SH-SY5Y (cell line): ENCODE data around the gene CD83.

Experiments used
- GATA2 ChIP-seq: IDR thresholded peaks from 2 replicates; pipeline ENCODE4 v1.6.1; 2011; ENCODE audit warnings: mild to moderate bottlenecking, low read depth, low read length
- GATA3 ChIP-seq: IDR thresholded peaks from 2 replicates; pipeline ENCODE4 v1.6.1; 2011; ENCODE audit warnings: low read depth, mild to moderate bottlenecking, low read length, moderate library complexity

CD83 gene

DNA sequence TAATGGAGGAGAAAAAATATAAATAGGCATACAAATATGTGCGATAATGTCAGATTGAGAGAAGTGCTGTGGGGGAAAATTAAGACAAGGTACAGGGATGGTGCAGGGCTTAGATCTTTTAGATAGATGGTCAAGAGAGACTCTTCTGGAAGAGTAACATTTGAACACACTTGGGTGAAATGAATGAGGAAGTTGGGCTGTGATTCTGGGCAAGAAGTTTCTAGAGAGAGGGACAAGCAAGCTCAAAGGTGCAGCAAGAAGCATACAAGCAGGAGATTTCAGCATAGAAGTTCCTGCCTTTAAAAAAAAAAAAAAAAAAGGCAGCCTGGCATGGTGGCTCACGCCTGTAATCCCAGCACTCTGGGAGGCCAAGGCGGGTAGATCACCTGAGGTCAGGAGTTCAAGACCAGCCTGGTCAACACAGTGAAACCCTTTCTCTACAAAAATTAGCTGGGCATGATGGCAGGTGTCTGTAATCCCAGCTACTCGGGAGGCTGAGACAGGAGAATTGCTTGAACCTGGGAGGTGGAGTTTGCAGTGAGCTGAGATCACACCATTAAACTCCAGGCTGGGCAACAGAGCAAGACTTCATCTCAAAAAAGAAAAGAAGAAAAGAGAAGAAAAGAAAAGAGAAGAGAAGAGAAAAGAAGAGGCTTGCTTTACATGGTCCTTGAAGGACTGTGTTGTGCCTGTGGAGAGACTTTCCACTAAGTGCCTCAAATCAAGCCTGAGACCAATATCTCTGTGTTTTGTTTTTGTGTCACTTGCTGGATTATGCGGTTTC, 9.7 kb upstream of the CD83 start:
- TF ChIP-seq GATA3 (no peak), GATA2 (no peak)

DNA sequence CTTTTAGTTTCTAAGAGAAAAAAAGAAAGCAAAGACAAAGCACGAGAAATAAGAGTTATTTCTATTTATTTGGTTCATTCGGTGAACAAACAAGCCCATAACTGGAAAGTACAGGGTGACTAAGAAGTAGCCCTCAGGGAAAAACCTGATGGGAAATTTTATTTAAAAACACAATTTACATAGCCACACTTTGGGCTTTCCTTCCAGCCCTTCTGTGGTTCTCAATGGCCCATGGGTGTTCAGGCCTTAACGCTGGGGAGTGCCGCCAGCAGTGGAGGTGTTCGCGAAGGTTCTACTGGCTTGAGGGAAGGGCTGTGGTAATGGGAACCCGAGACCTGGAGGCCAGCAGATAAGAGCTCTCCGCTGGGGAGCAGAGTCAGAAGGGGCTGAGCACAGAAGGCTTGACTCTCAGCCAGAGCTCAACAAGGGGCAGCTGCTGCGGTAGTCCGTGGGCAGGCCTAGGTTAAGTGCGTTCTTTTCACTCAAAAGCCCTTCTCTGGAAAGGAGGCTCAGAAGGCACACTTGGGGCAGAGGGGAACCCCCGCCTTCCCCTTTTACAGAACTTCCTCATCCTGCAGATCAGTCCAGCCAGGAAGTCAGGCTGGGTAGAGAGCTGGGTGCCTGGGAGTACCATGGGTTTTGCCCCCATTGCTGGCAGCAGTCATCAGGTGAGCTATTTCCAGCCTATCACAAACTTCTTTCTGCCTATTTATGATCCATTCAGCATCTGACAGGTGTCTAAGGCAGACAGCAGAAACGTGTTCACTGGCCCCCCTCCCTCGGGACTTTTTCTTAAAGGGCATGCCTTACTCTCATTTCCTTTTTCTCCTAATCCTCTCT, 8.8 kb upstream of the CD83 start:
- TF ChIP-seq GATA3 (no peak), GATA2 (no peak)

DNA sequence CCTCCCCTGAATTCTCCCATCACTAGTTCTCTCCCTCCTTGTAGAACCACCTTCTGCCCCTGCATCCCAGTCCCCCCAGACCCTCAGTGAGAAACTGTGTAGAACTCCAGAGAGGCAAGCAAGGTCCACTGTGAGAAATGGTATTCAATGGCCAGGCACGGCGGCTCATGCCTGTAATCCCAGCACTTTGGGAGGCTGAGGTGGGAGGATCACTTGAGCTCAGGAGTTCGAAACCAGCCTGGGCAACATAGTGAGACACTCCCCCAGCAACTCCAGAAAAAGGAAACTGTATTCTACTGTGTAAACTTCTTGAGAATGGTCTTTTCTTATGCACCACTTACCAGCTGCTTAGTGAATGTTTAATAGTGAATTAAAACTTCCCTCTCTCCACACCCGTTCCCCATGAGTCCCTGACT, 8.2 kb upstream of the CD83 start:
- no peak for TF ChIP-seq GATA2
- TF ChIP-seq GATA3 = no peak

DNA sequence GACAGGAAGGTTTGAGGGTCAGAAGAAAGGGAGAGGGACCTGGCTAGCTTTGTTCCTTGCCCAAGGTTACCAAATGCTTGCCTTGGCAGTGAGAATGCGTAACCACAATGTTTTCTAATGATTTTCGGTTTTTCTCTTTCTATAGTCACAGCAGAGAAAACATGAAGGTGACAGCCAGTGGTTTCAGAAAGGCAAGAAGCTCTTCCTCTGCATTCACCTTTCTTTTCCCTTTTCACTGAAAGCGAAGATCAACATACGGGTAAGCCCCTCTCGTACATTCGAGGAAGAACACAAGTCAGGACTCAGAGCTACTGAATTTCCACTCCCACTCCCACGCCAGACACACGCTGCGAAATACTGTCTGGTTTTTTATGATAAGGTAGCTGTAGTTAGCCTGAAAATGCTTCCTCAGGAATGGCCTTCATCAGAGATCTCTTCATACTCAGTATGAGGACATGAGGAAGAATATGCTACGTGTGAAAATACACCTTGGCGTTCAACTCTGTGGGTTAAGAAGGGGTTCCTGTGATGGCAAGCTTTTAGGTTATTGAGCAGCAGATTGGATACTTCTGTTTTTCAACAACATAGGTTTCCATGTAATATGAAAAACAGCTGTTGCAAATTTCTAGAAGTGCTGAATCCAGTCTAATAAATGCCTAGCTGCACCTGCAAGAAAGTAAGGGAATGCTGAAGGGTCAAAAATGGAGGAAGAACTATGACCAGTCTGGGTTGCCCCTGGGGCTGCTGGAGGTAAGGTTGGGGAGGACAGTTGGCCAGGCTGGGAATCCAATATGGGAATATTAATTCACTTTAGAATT, 7.4 kb upstream of the CD83 start:
- no peak for TF ChIP-seq GATA2
- no peak for TF ChIP-seq GATA3

DNA sequence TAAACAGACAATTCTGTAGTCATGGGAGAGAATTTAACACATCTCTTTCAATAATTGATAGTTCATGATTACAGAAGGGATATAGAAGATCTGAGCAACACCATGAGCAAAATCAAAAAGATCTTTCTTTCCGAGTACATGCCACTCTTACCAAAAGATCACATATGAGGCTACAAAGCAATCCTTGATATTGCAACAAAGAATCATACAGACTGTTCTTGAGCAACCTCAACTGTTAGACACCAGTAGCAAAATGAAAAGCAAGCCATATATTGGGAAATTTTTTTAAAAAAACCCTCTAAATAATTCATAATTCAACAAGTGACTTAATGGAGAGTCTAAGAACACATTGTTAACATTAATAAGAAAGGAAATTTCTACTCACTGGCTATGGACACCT, 3.6 kb upstream of the CD83 start:
- TF ChIP-seq GATA2 (no peak), GATA3 (no peak)

DNA sequence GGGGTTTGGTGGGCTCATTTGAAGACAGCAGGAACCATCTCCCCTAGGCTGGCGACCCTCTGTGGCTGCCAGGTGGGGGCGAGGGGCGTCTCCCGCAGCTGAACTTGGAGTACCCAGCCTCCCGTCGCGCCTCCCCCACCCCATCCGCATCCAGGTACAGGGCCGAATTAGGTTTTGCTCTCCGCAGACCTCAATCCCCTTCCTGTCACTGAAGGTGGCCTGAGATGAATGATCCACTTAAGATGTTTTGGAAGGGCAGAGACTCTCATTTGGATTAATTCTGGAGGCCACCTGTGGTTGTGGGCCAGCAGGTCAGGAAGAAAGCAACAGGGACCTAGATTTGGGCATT, 493 bp downstream of the CD83 start:
- TF ChIP-seq GATA2 (no peak), GATA3 (no peak)

DNA sequence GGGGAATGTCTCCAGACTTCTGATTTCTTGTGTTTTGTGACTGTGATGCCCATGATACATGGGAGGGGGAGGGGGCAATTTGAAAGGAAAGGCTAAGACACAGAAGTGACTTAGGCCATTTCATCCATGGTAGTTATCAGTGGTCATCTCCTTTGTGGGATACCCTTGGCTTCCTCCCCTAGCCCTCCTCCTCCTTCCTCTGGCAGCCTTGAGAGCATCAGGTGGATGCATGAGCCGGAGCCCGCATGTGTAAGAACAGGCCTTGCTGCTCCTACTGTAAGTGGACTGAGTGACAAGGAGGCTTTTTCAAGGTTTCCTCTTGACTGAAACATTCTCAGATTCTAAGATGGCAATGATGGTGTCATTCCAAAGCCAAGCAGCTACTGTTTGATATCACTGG, 874 bp downstream of the CD83 start:
- no peak for TF ChIP-seq GATA3
- no peak for TF ChIP-seq GATA2

DNA sequence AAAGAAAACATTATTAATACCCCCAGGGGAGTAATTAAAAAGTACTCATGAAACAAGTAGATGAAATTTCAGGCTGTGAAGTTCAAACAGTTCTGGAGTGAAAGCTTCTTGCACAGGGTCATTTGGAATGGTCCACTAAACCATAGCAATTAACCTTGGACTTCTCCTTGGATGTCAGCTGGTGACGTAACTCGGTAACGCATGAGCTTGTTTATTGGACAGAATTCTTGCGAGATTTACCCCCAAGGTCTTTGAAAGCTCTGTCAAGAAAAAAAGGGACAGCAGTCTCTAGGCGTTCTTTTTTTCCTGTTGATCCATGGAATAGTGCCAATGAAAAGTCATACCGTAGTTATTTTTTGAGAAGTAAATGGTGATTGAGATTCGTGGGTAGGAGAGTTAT, 2.2 kb downstream of the CD83 start:
- no peak for TF ChIP-seq GATA3
- TF ChIP-seq GATA2 = no peak

DNA sequence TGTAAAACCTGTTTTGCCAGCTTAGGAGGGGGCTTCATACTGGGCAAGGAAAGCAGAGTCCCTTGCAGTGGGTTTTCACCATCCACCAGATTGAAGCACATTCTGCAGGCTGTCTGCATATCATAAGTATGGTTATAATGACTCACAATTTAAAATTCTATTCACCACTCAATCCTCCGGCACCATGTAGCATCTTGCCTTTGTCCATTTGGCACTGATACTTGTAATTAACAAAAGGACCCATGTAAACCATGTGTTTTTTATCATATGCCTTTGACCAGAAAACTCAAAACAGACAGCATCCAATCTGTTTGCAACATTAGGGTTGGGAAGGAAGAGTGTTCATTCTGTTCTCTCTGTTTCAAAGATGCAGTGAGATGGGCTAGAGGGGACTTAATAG, 3.0 kb downstream of the CD83 start:
- TF ChIP-seq GATA3 (no peak), GATA2 (no peak)

DNA sequence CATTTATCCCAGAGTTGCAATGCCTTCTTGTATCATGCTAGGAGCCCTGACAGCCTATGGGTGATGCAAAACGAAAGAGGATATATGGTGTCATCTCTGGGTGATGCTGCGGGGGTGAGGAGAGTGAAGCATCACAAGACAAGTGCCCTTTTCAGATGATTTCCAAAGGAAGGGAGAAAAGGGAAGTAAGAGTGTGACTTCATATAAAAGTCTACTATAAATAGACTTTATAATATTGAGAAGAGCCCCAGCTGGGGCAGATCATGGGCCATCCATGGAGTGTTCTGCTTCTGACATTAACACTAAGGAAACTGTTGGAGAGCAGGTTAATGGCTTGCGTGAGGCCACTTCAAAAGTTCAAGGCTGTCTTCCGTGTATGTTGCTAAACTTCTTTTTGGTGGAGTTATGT, 4.4 kb downstream of the CD83 start:
- no peak for TF ChIP-seq GATA3
- no peak for TF ChIP-seq GATA2

DNA sequence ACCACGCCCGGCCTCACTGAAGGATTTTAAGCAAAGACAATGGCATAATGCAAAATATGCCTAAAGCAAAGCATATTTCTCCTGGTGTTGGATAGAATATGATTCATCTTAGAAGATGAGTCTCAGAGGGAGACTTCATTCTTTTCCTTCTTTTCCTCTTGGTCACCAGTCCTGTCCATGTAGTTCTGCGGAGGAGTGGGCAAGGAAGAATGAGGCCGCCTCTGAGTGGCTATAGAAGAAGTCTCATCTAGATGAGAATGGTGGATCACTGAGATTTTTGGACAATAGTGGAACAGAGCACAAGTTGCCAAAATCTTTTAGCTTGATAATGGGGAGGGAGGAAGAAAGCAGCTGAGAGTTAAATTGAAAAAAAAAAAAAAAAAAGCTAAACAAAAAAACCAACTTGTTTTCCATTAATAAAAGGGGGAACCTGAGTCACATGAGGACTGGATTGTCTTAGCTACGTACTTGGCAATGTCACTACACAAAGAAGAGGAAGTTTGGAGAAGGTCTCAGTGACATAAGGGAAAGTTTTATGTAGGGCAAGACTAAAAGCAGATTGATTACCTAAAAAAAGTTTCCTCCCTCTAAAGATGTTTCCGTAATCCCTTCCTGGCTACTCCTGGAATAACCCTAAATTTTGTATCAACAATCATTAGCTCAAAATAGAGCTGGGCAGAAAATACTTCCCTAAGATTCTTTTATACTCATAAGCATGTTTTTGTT, 6.0 kb downstream of the CD83 start:
- TF ChIP-seq GATA2 (no peak), GATA3 (no peak)

DNA sequence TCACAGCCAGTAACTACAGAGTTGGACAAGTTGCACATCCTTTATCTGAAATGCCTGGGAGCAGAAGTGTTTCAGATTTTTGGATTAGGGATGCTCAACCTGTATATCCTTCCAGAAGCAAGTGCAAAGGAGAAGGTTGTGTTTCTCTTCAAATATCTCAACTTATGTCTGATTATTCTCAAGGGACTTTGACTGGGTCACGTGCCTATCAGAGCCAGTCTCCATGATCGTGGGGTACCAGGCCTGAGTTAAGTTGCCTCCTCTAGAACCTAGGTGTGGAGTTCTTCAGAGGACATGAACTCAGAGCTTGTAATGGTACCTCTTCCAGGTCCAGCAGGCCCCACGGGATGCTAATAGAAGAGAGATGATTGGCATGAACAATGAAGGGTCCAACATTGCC, 7.8 kb downstream of the CD83 start:
- TF ChIP-seq GATA2 = no peak
- no peak for TF ChIP-seq GATA3

DNA sequence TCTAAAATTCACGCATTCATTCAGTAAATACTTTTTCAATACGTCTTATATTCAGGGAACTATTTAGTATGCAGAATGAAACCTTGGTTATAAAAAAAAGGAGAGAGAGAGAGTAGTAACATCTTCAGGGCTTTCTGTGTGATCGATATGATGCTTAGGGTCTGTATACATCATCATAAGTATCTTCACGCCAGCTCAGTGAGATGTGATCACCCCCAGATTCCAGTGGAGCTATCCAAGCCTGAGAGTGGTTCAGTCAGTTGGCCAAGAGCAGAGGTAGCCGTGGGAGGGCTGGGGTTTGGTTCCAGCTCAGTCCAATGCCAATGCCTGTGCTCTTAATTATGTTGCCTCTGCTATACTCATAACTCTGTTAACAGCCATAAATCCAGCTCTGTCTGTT, 8.6 kb downstream of the CD83 start:
- TF ChIP-seq GATA2 = no peak
- TF ChIP-seq GATA3 = no peak

DNA sequence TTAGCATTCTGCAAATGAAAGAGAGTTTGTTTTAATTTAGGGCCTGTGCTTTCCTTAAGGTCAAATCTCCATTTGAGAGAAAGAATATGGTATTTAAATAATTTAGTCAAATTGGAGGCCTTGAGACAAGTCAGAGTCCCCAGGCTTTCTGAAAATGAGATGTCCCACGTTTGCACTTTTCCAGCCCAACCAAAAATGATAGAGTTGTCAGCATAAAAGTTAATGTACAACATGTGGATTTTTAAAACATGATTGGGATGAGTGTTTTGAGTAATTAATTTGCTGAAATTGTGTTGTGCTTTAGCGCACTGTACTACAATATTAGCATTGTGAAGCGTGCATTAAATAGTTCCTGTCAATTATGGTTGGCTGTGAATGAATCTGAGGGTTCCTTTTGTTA, 10.0 kb downstream of the CD83 start:
- TF ChIP-seq GATA2 = no peak
- no peak for TF ChIP-seq GATA3
